Colon (tissue), 2 donors: Measurements from ENCODE around the gene RELN.

Experiments
- FAIRE-seq: peaks from 2 replicates; lab custom pipeline; 2012; peaks lifted over from hg19 to GRCh38; lab: Jason Lieb, UNC
- donor health status: control.
- donor health status: control.

RELN gene

DNA sequence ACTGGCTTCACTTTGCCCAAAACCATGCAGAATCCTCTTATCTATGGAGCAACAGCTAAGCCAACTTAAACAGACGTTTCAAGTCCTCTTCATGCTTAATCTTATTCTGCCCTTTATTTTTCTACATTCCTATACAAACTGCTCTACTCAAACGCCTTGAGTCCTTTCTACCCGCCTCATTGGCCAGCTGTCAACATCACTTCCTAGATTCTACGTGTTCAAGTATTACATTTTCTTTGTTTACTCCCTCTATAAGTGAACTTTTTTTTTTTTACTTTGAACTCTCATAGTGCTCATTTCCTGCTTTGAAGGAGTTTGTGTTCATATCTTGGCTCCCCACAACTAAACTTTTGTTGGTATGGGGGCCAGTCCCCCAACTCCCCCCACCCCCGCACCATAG is 514.5 kb downstream of the RELN start:
- no peak for FAIRE-seq

DNA sequence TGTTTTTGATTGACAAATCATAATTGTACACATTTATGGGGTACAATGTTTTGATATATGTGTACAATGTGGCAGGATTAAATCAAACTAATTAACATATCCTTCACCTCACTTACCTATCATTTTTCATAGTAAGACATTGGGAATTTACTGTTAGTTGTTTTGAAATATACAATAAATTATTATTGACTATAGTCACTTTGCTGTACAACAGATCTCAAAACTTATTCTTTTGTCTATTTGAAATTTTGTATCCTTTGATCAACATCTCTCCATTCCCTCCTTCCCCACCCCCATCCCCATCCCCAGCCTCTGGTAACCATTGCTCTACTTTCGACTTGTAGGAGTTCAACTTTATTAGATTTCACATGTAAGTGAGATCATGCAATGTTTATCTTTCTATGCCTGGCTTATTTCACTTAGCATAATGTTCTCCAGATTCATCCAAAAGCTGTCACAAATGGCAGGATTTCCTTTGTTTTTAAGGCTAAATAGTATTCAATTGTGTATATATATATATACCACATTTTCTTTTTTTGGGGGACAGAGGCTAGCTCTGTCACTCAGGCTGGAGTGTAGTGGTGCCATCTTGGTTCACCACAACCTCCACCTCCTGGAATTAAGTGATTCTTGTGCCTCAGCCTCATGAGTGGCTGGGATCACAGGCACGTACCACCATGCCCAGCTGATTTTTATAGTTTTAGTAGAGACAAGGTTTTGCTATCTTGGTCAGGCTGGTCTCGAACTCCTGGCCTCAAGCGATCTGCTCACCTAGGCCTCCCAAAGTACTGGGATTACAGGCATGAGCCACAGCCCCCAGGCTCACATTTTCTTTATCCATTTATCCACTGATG is 520.1 kb downstream of the RELN start:
- FAIRE-seq: no peak

DNA sequence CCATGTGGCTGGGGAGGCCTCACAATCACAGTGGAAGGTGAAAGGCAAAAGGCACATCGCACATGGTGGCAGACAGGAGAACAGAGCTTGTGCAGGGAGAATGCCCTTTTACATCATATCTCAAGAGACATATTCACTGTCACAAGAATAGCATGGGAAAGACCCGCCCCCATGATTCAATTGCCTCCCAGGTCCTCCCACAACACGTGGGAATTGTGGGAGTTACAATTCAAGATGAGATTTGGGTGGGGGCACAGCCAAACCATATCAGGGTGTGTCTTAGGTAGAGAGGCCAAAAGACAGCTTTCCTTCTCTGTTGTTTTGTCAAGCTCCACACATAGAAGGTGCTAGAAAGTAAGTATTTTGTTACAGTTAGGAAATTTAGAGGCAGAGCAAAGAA is 522.6 kb downstream of the RELN start:
- FAIRE-seq: no peak

DNA sequence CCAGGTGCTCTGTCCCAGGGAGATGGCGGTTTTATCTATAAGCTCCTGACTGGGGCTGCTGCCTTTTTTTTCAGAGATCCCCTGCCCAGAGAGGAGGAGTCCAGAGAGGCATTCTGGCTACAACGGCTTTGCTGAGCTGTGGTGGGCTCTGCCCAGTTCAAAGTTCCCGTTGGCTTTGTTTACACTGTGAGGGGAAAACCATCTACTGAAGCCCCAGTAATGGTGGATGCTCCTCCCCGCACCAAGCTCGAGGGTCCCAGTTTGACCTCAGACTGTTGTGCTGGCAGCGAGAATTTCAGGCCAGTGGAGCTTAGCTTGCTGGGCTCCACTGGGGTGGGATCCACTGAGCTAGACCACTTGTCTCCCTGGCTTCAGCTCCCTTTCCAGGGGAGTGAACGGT is 527.1 kb downstream of the RELN start:
- FAIRE-seq: no peak

- FAIRE-seq: no peak
Observed at GRCh38 chr7:103447073-103447960, 542.1 kb downstream of the RELN start.

- FAIRE-seq: no peak
Observed at GRCh38 chr7:103446049-103446520, 543.4 kb downstream of the RELN start, which contains the start of gene SLC26A5. SLC26A5 (minus strand) TSS chr7:103446207; CDS start chr7:103421514, 24,693 bp downstream.

- no peak for FAIRE-seq
Observed at GRCh38 chr7:103445228-103446048, 544.0 kb downstream of the RELN start.

GRCh38 chr7:103439661-103440060 is 549.8 kb downstream of the RELN start:
- FAIRE-seq: no peak

- FAIRE-seq: no peak
Observed at GRCh38 chr7:103437623-103438022, 551.8 kb downstream of the RELN start.

DNA sequence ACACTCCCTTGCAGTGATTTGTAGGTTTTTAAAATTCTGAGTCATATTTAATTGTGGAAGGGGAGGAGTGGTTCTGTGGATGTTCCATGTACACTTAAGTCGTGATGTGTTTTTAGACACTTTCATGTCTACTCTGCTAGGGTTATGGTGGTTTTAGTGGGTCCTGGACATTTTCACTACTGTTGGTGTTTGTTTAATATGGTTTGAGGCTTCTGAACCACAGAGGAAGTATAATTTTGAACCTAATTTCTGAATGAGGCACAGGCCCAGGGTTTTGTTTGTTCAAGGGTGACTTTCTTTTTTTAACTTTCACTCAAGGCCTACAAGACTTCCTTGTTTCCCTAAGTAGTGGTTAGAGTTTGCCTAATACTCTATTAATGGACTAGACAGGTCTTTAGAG is 556.7 kb downstream of the RELN start:
- FAIRE-seq: no peak

GRCh38 chr7:103425177-103425576 is 564.3 kb downstream of the RELN start:
- FAIRE-seq: no peak

DNA sequence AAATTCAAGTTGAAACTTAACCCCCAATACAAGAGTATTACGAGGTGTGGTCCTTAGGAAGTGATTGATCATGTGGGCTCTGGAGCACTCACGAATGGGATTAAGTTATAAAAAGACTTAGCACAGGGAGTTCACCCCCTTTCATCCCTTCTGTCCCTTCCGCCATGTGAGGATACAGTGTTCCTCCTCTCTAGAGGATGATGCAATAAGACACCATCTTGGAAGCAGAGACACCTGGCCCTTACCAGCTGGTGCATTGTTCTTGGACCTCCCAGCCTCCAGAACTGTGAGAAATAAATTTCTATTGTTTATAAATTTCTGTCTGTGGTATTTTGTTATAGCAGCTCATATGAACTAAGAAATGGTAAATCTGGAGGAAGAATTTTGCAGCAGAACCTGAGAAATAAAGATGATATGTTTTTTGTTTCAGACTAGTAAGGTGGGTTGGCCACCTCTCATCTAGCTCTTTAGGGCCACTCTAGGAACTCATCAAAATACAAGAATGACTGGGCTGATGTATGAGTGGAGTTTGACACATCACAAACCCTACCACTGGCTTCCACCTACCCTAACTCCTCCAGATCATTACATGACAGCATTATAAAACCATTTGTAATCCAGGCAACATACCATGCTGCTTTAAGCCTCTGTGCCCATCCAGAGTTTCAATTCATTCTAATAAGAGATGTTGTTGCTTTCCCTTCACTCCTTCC is 565.8 kb downstream of the RELN start:
- no peak for FAIRE-seq
